GM23248 (cell line): ENCODE results near the gene NTN3. TPM values are rescaled to one million over a fixed set of nuclear protein-coding genes. Genes with fewer than 3 reads are reported as not detected.

ENCODE experiments used
- DNase-seq: peaks from one replicate; pipeline ENCODE4 v3.0.0-alpha.2; 2015
- H2AFZ ChIP-seq: fragments of 200-600 bp; sonication (generic); 2 replicates; pipeline ENCODE4 v1.6.1; 2016; ENCODE audit warnings: antibody characterized with exemption
- H3F3A ChIP-seq: fragments of 200-600 bp; sonication (generic); 2 replicates; pipeline ENCODE4 v1.6.1; 2016; ENCODE audit warnings: mild to moderate bottlenecking, antibody characterized with exemption, mixed run types; ENCODE audit not compliant: insufficient read depth
- H3K27ac ChIP-seq: fragments of 200-600 bp; sonication (generic); 2 replicates; pipeline ENCODE4 v1.5.1; 2016; ENCODE audit warnings: mild to moderate bottlenecking
- H3K27me3 ChIP-seq: fragments of 200-600 bp; sonication (generic); replicated peaks from 2 replicates; pipeline ENCODE4 v1.6.1; 2016; ENCODE audit warnings: mild to moderate bottlenecking; ENCODE audit not compliant: insufficient read depth
- H3K36me3 ChIP-seq: fragments of 200-600 bp; sonication (generic); 2 replicates; pipeline ENCODE4 v1.6.1; 2016; ENCODE audit warnings: low read depth, mild to moderate bottlenecking
- H3K4me1 ChIP-seq: fragments of 200-600 bp; sonication (generic); 2 replicates; pipeline ENCODE4 v1.6.1; 2016; ENCODE audit warnings: mild to moderate bottlenecking; ENCODE audit not compliant: insufficient read depth
- H3K4me2 ChIP-seq: fragments of 200-600 bp; sonication (generic); one replicate; pipeline ENCODE4 v1.6.1; 2016; ENCODE audit warnings: mild to moderate bottlenecking; ENCODE audit not compliant: unreplicated experiment
- H3K4me3 ChIP-seq: fragments of 200-600 bp; sonication (generic); 2 replicates; pipeline ENCODE4 v1.5.1; 2016; ENCODE audit warnings: mild to moderate bottlenecking
- H3K79me2 ChIP-seq: fragments of 200-600 bp; sonication (generic); 2 replicates; pipeline ENCODE4 v1.6.1; 2016; ENCODE audit warnings: mild to moderate bottlenecking; ENCODE audit not compliant: insufficient read depth
- H3K9ac ChIP-seq: fragments of 200-600 bp; sonication (generic); 2 replicates; pipeline ENCODE4 v1.6.1; 2016; ENCODE audit warnings: mild to moderate bottlenecking
- H3K9me2 ChIP-seq: fragments of 200-600 bp; sonication (generic); 2 replicates; pipeline ENCODE4 v1.6.1; 2016; ENCODE audit warnings: mixed run types, mild to moderate bottlenecking, moderate library complexity; ENCODE audit not compliant: insufficient read depth
- H3K9me3 ChIP-seq: fragments of 200-600 bp; sonication (generic); one replicate; pipeline ENCODE4 v1.6.1; 2017; ENCODE audit warnings: low read depth
- H4K20me1 ChIP-seq: fragments of 200-600 bp; sonication (generic); 2 replicates; pipeline ENCODE4 v1.6.0; 2016; ENCODE audit not compliant: insufficient read depth
- EZH2 ChIP-seq: fragments of 200-600 bp; sonication (generic); IDR thresholded peaks from 2 replicates; pipeline ENCODE4 v1.6.1; 2018; ENCODE audit warnings: antibody characterized with exemption, mild to moderate bottlenecking; ENCODE audit not compliant: insufficient read depth, poor library complexity, severe bottlenecking
- EZH2phosphoT487 ChIP-seq: fragments of 200-600 bp; sonication (generic); IDR thresholded peaks from 2 replicates; pipeline ENCODE4 v1.6.1; 2018; ENCODE audit warnings: antibody characterized with exemption, moderate library complexity, mild to moderate bottlenecking, low read depth; ENCODE audit not compliant: insufficient read depth
- WGBS, 2 experiments: methylation state at CpG; one replicate each; pipeline ENCODE4 v1.1.6; 2015 to 2017; ENCODE audit warnings: low lambda C conversion rate in 2 of 2, low coverage in 1 of 2; ENCODE audit errors: missing lambda C conversion rate in 2 of 2; 5-methylcytosine and 5-hydroxymethylcytosine counted together
- in situ Hi-C: fragments of 300-500 bp; cut with MboI; formaldehyde crosslinking; loops from 2 replicates; pipeline ENCODE4 v1.15.0; 2020
- polyA plus RNA-seq: library from polyadenylated mRNA; unstranded; fragments of >200 nt; fragmentation: Nextera tagmentation; extraction: Ambion mirVana; gene quantifications from 2 replicates; pipeline ENCODE4 v1.2.1, GENCODE V29; 2016
- total RNA-seq: library from RNA; depleted of rRNA; stranded (reverse); fragments of >200 nt; shearing (Covaris generic); gene quantifications from 2 replicates; pipeline ENCODE4 v1.2.3, GENCODE V29; 2014

Gene NTN3
- total and polyA plus RNA-seq, 2 experiments from 2014 or later: not detected

DNA sequence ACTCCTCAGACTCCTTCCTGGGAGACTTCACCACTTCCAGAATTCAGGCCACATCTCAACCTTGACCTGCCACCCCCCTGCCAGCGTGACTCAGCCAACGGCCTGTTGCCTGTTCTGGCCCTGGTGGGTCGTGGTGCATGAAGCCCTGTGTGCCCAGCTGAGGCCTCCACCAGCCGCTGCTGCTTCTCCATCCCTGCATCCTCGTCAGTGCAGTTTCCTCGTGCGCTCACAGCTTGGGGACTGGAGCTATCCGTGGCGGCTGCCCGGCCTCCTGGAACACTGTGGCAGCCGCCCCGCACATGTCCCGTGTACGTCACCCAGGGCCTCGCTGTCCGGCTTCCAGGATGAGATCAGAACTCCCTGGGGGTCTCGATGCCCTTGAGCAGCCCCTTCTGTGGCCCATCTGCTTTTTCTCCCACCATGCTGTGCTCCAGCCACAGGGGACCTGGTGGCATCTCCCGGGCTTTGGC lies 19.2 kb upstream of the NTN3 start:
- no peaks in the 10 kb centered on the region for H4K20me1 ChIP-seq
- no peak overlapping the region for H3K4me3 ChIP-seq
- no peaks in the 10 kb centered on the region for H3K79me2 ChIP-seq
- no peak overlapping the region for H3K9ac ChIP-seq
- in situ Hi-C loops: no loop called here
- H3K4me2 ChIP-seq: no peak overlapping the region
- H3K36me3 ChIP-seq: no peaks in the 10 kb centered on the region
- no peak overlapping the region for H2AFZ ChIP-seq
- no peaks in the 10 kb centered on the region for H3K27me3 ChIP-seq
- DNase-seq: no peak
- no peaks in the 10 kb centered on the region for H3K9me2 ChIP-seq
- 95 to 99% methylated on average over 18 of the region's 18 CpGs for WGBS, 2 experiments
- H3F3A ChIP-seq: no peaks in the 10 kb centered on the region
- H3K4me1 ChIP-seq: no peaks in the 10 kb centered on the region
- no peak overlapping the region for H3K27ac ChIP-seq
- H3K9me3 ChIP-seq: no peaks in the 10 kb centered on the region
- TF ChIP-seq EZH2phosphoT487 (no peak), EZH2 (no peak)

DNA sequence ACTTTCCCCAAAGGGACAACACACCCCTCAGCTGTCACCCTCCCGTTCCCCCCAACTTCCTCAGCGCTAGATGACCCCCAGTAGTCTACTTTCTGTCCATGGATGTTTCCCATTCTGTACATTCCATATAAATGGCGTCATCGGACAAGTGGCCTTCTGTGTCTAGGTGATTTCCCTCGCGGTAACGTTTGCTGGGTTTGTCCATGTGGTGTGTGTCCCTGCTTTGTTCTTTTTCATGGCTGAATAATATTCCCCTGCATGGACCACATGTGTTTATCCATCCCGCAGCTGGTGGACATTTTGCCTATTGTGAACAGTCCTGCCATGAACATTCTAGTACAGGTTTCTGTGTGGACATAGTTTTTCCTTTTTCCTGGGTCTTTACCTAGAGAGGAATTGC lies 18.4 kb upstream of the NTN3 start:
- Histone ChIP-seq H3K9me2 (no peaks in the 10 kb centered on the region), H3K9me3 (no peaks in the 10 kb centered on the region), H3K4me2 (no peak overlapping the region), H2AFZ (no peak overlapping the region), H3K4me1 (no peaks in the 10 kb centered on the region), H4K20me1 (no peaks in the 10 kb centered on the region), H3K9ac (no peak overlapping the region), H3K4me3 (no peak overlapping the region), H3K79me2 (no peaks in the 10 kb centered on the region), H3K27ac (no peak overlapping the region), H3K27me3 (no peaks in the 10 kb centered on the region), H3F3A (no peaks in the 10 kb centered on the region), H3K36me3 (no peaks in the 10 kb centered on the region)
- no peak for DNase-seq
- in situ Hi-C loops: no loop called here
- WGBS, 2 experiments: 97% methylated on average over 8 of the region's 8 CpGs
- TF ChIP-seq EZH2phosphoT487 (no peak), EZH2 (no peak)

DNA sequence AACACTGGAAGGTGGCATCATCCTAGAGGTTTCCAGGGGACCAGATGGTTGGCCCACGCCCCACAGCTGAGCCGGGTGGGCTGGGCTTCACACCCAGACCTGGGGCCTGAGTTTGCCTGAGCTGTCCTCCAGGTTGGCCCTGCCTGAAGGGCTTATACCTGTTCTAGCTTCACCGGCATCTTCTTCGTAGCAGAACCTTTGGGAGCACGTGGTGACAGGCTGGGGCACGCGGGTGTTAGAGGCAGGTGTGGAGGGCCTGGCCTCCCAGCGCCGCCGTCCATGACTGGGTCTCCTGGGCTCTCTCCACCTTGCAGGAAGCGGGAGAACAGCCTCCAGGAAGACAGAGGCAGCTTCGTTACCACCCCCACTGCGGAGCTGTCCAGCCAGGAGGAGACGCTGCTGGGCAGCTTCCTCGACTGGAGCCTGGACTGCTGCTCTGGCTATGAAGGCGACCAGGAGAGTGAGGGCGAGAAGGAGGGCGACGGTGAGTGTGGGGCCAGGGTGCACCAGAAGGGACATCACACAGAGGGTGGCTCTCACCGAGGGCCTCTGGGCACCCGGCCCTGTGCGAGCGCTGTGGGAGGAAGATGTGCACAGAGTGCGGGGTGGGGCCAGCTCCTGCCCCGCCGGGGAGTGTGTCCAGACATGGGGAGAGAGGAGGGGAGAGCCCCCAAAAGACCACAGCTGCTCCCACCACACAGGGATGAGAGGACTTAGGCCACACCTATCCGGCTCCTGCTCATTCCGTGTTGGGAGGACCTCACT lies 15.8 kb upstream of the NTN3 start:
- 95% methylated on average over 25 to 28 of the region's 28 CpGs for WGBS, 2 experiments
- H3K4me3 ChIP-seq: no peak overlapping the region
- no peaks in the 10 kb centered on the region for H3K9me3 ChIP-seq

DNA sequence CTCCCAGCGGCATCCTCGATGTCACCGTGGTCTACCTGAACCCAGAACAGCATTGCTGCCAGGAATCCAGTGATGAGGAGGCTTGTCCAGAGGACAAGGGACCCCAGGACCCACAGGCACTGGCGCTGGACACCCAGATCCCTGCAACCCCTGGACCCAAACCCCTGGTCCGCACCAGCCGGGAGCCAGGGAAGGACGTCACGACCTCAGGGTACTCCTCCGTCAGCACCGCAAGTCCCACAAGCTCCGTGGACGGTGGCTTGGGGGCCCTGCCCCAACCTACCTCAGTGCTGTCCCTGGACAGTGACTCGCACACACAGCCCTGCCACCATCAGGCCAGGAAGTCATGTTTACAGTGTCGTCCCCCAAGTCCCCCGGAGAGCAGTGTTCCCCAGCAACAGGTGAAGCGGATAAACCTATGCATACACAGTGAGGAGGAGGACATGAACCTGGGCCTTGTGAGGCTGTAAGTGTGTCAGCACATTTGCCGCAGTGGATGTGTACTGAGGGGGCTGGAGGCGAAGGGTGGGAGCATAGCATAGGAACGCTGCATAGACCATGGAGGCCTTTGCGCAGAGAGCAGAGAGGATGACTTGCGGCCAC lies 14.4 kb upstream of the NTN3 start:
- Histone ChIP-seq H3K27me3 (no peaks in the 10 kb centered on the region), H4K20me1 (no peaks in the 10 kb centered on the region), H3K27ac (no peak overlapping the region), H3K36me3 (no peaks in the 10 kb centered on the region), H2AFZ (no peak overlapping the region), H3F3A (no peaks in the 10 kb centered on the region), H3K4me3 (no peak overlapping the region), H3K9me3 (no peaks in the 10 kb centered on the region), H3K9ac (no peak overlapping the region), H3K4me1 (no peaks in the 10 kb centered on the region), H3K9me2 (no peaks in the 10 kb centered on the region), H3K4me2 (no peak overlapping the region), H3K79me2 (no peaks in the 10 kb centered on the region)
- in situ Hi-C loops: no loop called here
- WGBS, 2 experiments: 97 to 98% methylated on average over 20 to 21 of the region's 21 CpGs
- TF ChIP-seq EZH2 (no peak), EZH2phosphoT487 (no peak)
- no peak for DNase-seq

More for the DNA sequence above, 15.8 kb upstream of the NTN3 start:
- DNase-seq: no peak
- H3K9ac ChIP-seq: no peak overlapping the region
- no peak overlapping the region for H2AFZ ChIP-seq
- H4K20me1 ChIP-seq: no peaks in the 10 kb centered on the region
- H3K9me2 ChIP-seq: no peaks in the 10 kb centered on the region
- no peaks in the 10 kb centered on the region for H3K27me3 ChIP-seq
- H3K4me1 ChIP-seq: no peaks in the 10 kb centered on the region
- in situ Hi-C loops: no loop called here
- no peaks in the 10 kb centered on the region for H3F3A ChIP-seq
- no peak overlapping the region for H3K4me2 ChIP-seq
- H3K36me3 ChIP-seq: no peaks in the 10 kb centered on the region
- H3K79me2 ChIP-seq: no peaks in the 10 kb centered on the region
- H3K27ac ChIP-seq: no peak overlapping the region
- no peak for TF ChIP-seq EZH2phosphoT487
- TF ChIP-seq EZH2: no peak
